ENCODE data around the gene LRRC15.
A peak's percentile ranks its signal among the peaks of the same experiment; 100 is the strongest.

LRRC15 gene

GRCh38 chr3:194336601-194337355, 32.8 kb downstream of the LRRC15 start:
- Histone ChIP-seq H3K36me3 (ENCODE audit: insufficient read depth, low read length) (no peaks in the 10 kb centered on the region), H3K4me1 (ENCODE audit: control insufficient read depth, insufficient read depth, low read length, unreplicated experiment) (peaks cover 12% of the 10 kb centered on the region), H3K4me3 (ENCODE audit: low read depth, low read length) (no peak overlapping the region), H2AFZ (ENCODE audit: low read length, unreplicated experiment) (no peak overlapping the region), H3K79me2 (ENCODE audit: control insufficient read depth, insufficient read depth, low read length, unreplicated experiment) (no peaks in the 10 kb centered on the region), H3K27me3 (ENCODE audit: insufficient read depth, low read length) (no peaks in the 10 kb centered on the region), H3K27ac (ENCODE audit: low read depth, low read length) (no peak overlapping the region)

DNA sequence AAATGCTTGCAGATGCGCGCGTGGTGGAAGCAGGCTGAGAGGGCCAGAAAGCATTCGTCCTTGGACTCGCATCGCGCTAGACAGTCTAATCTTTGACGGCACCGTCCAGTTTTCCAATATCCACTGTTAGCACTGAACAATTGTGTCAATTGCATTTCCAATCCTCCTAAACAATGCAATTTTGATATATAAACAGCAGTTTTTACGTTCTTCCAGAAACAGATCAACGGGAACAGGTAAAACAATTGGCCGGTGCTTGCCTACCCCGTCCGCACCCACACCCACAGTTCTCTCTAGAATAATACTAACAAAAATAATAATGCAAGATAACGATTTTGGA, 35.6 kb downstream of the LRRC15 start:
- Histone ChIP-seq H2AFZ (ENCODE audit: low read length, unreplicated experiment) (no peak overlapping the region), H3K79me2 (ENCODE audit: control insufficient read depth, insufficient read depth, low read length, unreplicated experiment) (no peaks in the 10 kb centered on the region), H3K4me3 (ENCODE audit: low read depth, low read length) (peak overlapping the region; percentile 82; the same call in 1 of the 2 replicates), H3K36me3 (ENCODE audit: insufficient read depth, low read length) (no peaks in the 10 kb centered on the region), H3K27me3 (ENCODE audit: insufficient read depth, low read length) (no peaks in the 10 kb centered on the region), H3K4me1 (ENCODE audit: control insufficient read depth, insufficient read depth, low read length, unreplicated experiment) (peaks cover 25% of the 10 kb centered on the region), H3K27ac (ENCODE audit: low read depth, low read length) (no peak overlapping the region)

GRCh38 chr3:194333212-194333980, 36.1 kb downstream of the LRRC15 start:
- H3K79me2 ChIP-seq (ENCODE audit: control insufficient read depth, insufficient read depth, low read length, unreplicated experiment), result no peaks in the 10 kb centered on the region
- peaks cover 22% of the 10 kb centered on the region for H3K4me1 ChIP-seq (ENCODE audit: control insufficient read depth, insufficient read depth, low read length, unreplicated experiment)
- no peaks in the 10 kb centered on the region for H3K36me3 ChIP-seq (ENCODE audit: insufficient read depth, low read length)
- peak overlapping the region; percentile 86 for H2AFZ ChIP-seq (ENCODE audit: low read length, unreplicated experiment)
- H3K4me3 ChIP-seq (ENCODE audit: low read depth, low read length), result peak overlapping the region; percentile 82
- H3K27me3 ChIP-seq (ENCODE audit: insufficient read depth, low read length), result no peaks in the 10 kb centered on the region
- peak overlapping the region; percentile 45 for H3K27ac ChIP-seq (ENCODE audit: low read depth, low read length)

- no peak overlapping the region for H2AFZ ChIP-seq (ENCODE audit: low read length, unreplicated experiment)
- H3K36me3 ChIP-seq (ENCODE audit: insufficient read depth, low read length), result no peaks in the 10 kb centered on the region
- peak overlapping the region; percentile 45 for H3K27ac ChIP-seq (ENCODE audit: low read depth, low read length)
- H3K4me3 ChIP-seq (ENCODE audit: low read depth, low read length), result peak overlapping the region; percentile 82
- H3K27me3 ChIP-seq (ENCODE audit: insufficient read depth, low read length), result no peaks in the 10 kb centered on the region
- peaks cover 20% of the 10 kb centered on the region for H3K4me1 ChIP-seq (ENCODE audit: control insufficient read depth, insufficient read depth, low read length, unreplicated experiment)
- H3K79me2 ChIP-seq (ENCODE audit: control insufficient read depth, insufficient read depth, low read length, unreplicated experiment), result no peaks in the 10 kb centered on the region
These were observed 36.7 kb downstream of the LRRC15 start for GRCh38 chr3:194332858-194333211.

DNA sequence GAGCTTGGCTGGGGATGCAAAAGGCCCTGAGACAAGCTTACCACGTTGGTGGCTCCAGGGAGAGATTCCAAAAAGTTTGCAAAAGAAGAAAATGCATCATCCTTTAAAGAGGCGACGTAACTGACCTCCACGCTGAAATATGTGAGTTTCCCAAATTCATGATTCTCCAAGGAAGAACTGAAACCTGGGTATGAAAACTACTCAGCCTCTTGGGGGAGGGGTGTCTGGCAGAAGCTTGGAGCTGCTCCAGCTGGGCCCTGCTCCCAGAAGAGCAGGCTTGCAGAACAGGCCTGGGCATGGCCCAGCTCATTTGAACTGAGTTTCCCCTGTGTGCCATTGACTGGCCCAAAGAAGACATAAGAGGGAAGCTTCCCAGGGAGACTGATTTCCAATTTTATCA, 39.0 kb downstream of the LRRC15 start:
- Histone ChIP-seq H3K79me2 (ENCODE audit: control insufficient read depth, insufficient read depth, low read length, unreplicated experiment) (no peaks in the 10 kb centered on the region), H3K4me3 (ENCODE audit: low read depth, low read length) (no peak overlapping the region), H3K36me3 (ENCODE audit: insufficient read depth, low read length) (no peaks in the 10 kb centered on the region), H3K27me3 (ENCODE audit: insufficient read depth, low read length) (no peaks in the 10 kb centered on the region), H2AFZ (ENCODE audit: low read length, unreplicated experiment) (no peak overlapping the region), H3K27ac (ENCODE audit: low read depth, low read length) (peak overlapping the region; percentile 33; the same call in 1 of the 2 replicates), H3K4me1 (ENCODE audit: control insufficient read depth, insufficient read depth, low read length, unreplicated experiment) (peaks cover 20% of the 10 kb centered on the region)

DNA sequence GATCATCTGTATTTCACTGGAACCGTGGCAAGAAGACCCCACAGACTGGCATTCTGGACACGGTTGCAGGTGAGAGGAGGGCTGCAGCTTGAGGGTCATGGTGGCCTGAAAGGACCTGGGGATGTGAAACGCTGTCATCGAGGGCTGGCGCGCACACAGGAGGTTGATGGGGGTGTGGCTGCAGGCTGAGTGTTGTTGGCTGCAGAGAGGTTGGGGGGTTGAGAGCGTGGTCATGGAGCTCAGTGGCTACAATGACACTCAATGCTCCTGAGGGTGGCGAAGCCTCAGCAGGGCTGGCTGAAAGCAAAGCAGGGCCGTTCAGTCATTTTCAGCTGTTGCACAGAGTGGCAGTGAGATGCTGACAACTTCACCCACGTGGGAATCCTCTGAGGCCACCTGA, 39.4 kb downstream of the LRRC15 start:
- H3K27ac ChIP-seq (ENCODE audit: low read depth, low read length), result no peak overlapping the region
- H3K4me1 ChIP-seq (ENCODE audit: control insufficient read depth, insufficient read depth, low read length, unreplicated experiment), result peaks cover 20% of the 10 kb centered on the region
- H2AFZ ChIP-seq (ENCODE audit: low read length, unreplicated experiment), result no peak overlapping the region
- no peaks in the 10 kb centered on the region for H3K79me2 ChIP-seq (ENCODE audit: control insufficient read depth, insufficient read depth, low read length, unreplicated experiment)
- H3K27me3 ChIP-seq (ENCODE audit: insufficient read depth, low read length), result no peaks in the 10 kb centered on the region
- H3K4me3 ChIP-seq (ENCODE audit: low read depth, low read length), result no peak overlapping the region
- H3K36me3 ChIP-seq (ENCODE audit: insufficient read depth, low read length), result no peaks in the 10 kb centered on the region

DNA sequence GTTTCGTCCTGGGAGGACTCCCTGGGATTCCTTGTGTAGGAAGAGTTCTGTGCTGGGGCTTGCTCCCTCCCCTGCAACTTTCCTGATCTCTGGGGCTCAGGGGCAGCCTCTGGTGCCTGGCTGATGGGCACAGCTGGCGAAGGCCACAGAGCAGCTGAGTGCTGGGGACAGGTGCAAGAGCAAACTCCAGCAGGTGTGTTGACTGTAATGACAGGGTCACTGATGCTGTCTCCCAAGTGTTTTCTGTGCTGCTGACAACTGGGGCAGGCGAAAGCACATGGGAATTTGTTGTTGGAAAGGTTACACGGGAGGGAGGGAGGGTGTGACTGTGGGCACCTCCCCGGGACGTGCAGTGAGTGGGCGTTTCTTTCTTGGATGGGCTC, 40.0 kb downstream of the LRRC15 start:
- no peak overlapping the region for H3K27ac ChIP-seq (ENCODE audit: low read depth, low read length)
- H2AFZ ChIP-seq (ENCODE audit: low read length, unreplicated experiment), result no peak overlapping the region
- no peaks in the 10 kb centered on the region for H3K27me3 ChIP-seq (ENCODE audit: insufficient read depth, low read length)
- no peak overlapping the region for H3K4me3 ChIP-seq (ENCODE audit: low read depth, low read length)
- peaks cover 20% of the 10 kb centered on the region for H3K4me1 ChIP-seq (ENCODE audit: control insufficient read depth, insufficient read depth, low read length, unreplicated experiment)
- H3K36me3 ChIP-seq (ENCODE audit: insufficient read depth, low read length), result no peaks in the 10 kb centered on the region
- H3K79me2 ChIP-seq (ENCODE audit: control insufficient read depth, insufficient read depth, low read length, unreplicated experiment), result no peaks in the 10 kb centered on the region

DNA sequence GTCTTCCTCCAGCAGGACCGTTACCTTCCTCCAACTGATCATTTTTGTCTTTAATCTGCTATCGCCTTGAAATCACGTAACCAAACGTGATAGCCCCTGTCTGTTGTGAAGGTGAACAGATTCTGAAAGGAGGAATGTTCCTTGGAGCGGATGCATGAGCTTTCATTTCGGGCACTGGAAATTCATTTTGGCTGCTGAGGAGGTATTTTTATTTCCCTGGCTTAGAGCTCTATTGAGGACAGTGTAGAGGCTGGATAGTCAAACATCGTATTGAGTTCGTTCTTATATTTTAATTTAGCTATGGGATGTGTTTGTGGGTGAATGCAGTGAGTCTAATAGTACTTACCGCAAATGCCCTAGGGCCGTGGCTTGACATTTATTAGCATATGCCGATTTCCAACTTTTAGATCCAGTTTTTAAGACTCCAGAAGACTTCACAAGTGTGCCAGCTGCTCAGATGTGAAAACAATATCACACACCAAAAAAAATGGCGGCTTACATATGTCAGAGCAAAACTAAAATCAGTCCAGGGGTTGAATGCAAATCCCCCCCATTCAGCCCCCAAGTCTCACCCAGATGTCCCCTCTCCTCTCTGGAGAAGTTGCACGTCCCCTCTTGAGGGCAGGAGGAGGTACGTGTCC, 40.5 kb downstream of the LRRC15 start:
- H3K79me2 ChIP-seq (ENCODE audit: control insufficient read depth, insufficient read depth, low read length, unreplicated experiment), result no peaks in the 10 kb centered on the region
- H3K27ac ChIP-seq (ENCODE audit: low read depth, low read length), result no peak overlapping the region
- H3K36me3 ChIP-seq (ENCODE audit: insufficient read depth, low read length), result no peaks in the 10 kb centered on the region

DNA sequence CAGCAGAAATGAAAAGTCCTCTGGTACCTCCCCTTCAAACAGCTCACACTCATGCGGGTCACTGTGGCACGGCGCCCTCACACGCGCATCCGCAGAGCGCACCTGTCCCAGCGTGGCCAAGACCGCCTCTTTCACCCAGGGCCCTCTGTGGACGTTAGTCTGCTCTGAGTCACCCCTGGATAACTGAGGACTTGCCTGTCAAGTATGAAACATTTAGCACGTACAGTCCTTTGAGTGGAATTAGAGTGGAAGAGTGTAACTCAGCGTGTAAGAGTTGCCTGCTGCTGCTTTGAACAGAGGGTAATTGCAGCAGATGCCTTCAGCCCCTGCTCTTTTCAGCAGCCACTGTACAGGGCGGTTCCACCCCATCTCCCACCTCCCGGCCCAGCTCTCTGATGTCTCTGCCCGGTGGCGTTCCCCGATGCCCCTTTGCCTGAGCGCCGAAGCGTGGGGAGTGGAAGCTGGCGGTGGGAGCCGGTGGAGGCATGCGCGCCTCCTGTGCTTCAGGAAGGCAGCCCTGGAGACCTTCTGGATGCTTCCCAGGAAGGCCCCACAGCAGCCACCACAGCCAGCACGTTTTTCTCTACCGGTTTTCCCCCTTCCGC, 41.4 kb downstream of the LRRC15 start:
- Histone ChIP-seq H3K4me1 (ENCODE audit: control insufficient read depth, insufficient read depth, low read length, unreplicated experiment) (peaks cover 20% of the 10 kb centered on the region), H3K79me2 (ENCODE audit: control insufficient read depth, insufficient read depth, low read length, unreplicated experiment) (no peaks in the 10 kb centered on the region), H3K4me3 (ENCODE audit: low read depth, low read length) (no peak overlapping the region), H3K27me3 (ENCODE audit: insufficient read depth, low read length) (no peaks in the 10 kb centered on the region), H2AFZ (ENCODE audit: low read length, unreplicated experiment) (no peak overlapping the region), H3K27ac (ENCODE audit: low read depth, low read length) (no peak overlapping the region), H3K36me3 (ENCODE audit: insufficient read depth, low read length) (no peaks in the 10 kb centered on the region)

More for the DNA sequence above, 40.5 kb downstream of the LRRC15 start:
- no peak overlapping the region for H2AFZ ChIP-seq (ENCODE audit: low read length, unreplicated experiment)
- H3K27me3 ChIP-seq (ENCODE audit: insufficient read depth, low read length), result no peaks in the 10 kb centered on the region
- H3K4me1 ChIP-seq (ENCODE audit: control insufficient read depth, insufficient read depth, low read length, unreplicated experiment), result peaks cover 20% of the 10 kb centered on the region
- H3K4me3 ChIP-seq (ENCODE audit: low read depth, low read length), result no peak overlapping the region

DNA sequence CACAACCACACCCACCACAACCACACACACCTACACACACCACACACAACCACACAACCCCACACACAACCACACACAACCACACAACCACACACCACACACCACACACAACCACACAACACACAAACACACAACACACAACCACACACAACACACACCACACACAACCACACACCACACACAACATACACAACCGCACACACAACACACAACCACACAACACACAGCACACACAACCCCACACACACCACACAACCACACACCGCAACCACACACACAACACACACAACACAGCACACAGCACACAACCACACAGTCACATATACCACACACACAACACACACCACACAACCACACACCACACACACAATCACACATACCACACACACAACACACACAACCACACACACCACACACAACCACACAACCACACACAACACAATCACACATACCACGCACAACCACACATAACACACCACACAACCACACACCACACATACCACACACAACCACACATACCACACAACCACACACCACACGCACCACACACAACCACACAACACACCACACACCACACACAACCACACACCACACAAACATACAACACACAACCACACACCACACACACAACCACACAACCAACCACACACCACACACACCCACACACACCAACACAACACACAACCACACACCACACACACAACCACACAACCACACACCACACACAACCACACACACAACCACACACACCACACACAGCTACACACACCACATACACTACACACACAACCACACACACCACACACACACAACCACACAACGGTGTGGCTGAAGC, 42.1 kb downstream of the LRRC15 start:
- no peak overlapping the region for H3K27ac ChIP-seq (ENCODE audit: low read depth, low read length)
- no peak overlapping the region for H3K4me3 ChIP-seq (ENCODE audit: low read depth, low read length)
- no peaks in the 10 kb centered on the region for H3K79me2 ChIP-seq (ENCODE audit: control insufficient read depth, insufficient read depth, low read length, unreplicated experiment)
- no peaks in the 10 kb centered on the region for H3K27me3 ChIP-seq (ENCODE audit: insufficient read depth, low read length)
- no peak overlapping the region for H2AFZ ChIP-seq (ENCODE audit: low read length, unreplicated experiment)
- H3K4me1 ChIP-seq (ENCODE audit: control insufficient read depth, insufficient read depth, low read length, unreplicated experiment), result peaks cover 19% of the 10 kb centered on the region
- no peaks in the 10 kb centered on the region for H3K36me3 ChIP-seq (ENCODE audit: insufficient read depth, low read length)
